T-helper 2 cell treated with Interferon-gamma antibody and Interleukin-4, amounts not matched to agents 5 μg/mL and 100 μg/mL, for 36 hours (primary cell): ENCODE measurements around the gene BRSK2.
"Not testable (repeated sequence)": the region's sequence is repeated elsewhere in the genome, so short reads cannot be mapped to it uniquely, and the experiment has no call there.

ENCODE experiments used
- DNase-seq: peaks from one replicate; pipeline ENCODE4 v3.0.0; 2021; ENCODE audit warnings: low spot score
- H3K27ac Mint-ChIP-seq: one replicate; pipeline ENCODE4 v1.8.0; 2021; ENCODE audit warnings: mild to moderate bottlenecking, mixed read lengths
- H3K27me3 Mint-ChIP-seq: one replicate; pipeline ENCODE4 v1.8.0; 2021; ENCODE audit warnings: low read depth, mixed read lengths
- H3K36me3 Mint-ChIP-seq: one replicate; pipeline ENCODE4 v1.8.0; 2021; ENCODE audit warnings: low read depth, mixed read lengths
- H3K4me1 Mint-ChIP-seq: one replicate; pipeline ENCODE4 v1.8.0; 2021; ENCODE audit warnings: low read depth, mixed read lengths
- H3K4me3 Mint-ChIP-seq: one replicate; pipeline ENCODE4 v1.8.0; 2022; ENCODE audit warnings: mild to moderate bottlenecking, moderate library complexity, mixed read lengths
- H3K9me3 Mint-ChIP-seq: one replicate; pipeline ENCODE4 v1.8.0; 2021; ENCODE audit warnings: mixed read lengths

The BRSK2 gene

DNA sequence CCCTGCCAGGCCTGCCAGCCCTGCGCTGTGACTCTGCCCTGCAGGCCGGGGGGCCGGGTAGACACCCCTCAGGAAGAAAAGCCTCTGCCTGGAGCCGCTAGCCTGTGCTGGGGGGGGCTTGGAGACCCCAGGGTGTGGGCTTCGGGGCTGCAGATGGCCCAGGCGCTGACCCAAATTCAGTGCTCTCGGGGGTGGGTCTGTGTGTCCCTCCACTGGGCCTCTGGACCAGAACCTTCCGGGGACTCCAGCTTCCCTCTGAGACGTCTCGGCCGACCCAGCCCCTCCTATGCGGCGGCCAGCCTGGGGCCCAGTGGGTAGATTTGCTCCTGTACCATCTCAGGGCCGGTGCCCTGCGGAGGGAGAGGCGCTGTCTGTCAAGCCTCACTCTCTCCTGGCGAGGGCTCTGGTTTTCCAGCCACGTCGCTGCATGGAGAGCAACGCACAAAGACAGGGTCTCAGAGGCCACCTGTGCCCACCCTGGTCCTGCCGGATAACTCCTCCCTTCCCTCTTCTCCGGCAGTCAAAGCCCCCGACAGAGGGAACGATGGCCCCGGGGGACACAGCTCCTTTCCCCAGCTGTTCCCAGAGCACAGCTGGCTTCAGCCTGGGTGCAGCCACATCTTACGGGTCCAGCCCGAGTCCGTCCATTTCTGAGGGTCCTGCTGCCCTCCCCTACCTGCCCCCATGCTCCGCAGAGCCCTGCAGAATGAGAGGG lies 40.2 kb upstream of the BRSK2 start:
- Mint-ChIP-seq H3K4me3 (no peak overlapping the region), H3K9me3 (no peaks in the 10 kb centered on the region)
- DNase-seq, result no peak

GRCh38 chr11:1350086-1350725 lies 39.5 kb upstream of the BRSK2 start:
- DNase-seq, result no peak
- H3K27ac Mint-ChIP-seq, result no peak overlapping the region
- no peaks in the 10 kb centered on the region for H3K27me3 Mint-ChIP-seq
- H3K9me3 Mint-ChIP-seq, result no peaks in the 10 kb centered on the region
- no peaks in the 10 kb centered on the region for H3K36me3 Mint-ChIP-seq
- no peaks in the 10 kb centered on the region for H3K4me1 Mint-ChIP-seq
- no peak overlapping the region for H3K4me3 Mint-ChIP-seq

More for the DNA sequence above, 40.2 kb upstream of the BRSK2 start:
- Mint-ChIP-seq H3K36me3 (no peaks in the 10 kb centered on the region), H3K27me3 (no peaks in the 10 kb centered on the region), H3K27ac (no peak overlapping the region), H3K4me1 (no peaks in the 10 kb centered on the region)

GRCh38 chr11:1351278-1351937 lies 38.3 kb upstream of the BRSK2 start:
- no peak overlapping the region for H3K27ac Mint-ChIP-seq
- H3K36me3 Mint-ChIP-seq, result no peaks in the 10 kb centered on the region
- H3K27me3 Mint-ChIP-seq, result no peaks in the 10 kb centered on the region
- DNase-seq, result no peak
- H3K4me3 Mint-ChIP-seq, result no peak overlapping the region
- H3K4me1 Mint-ChIP-seq, result no peaks in the 10 kb centered on the region
- no peaks in the 10 kb centered on the region for H3K9me3 Mint-ChIP-seq

GRCh38 chr11:1352696-1353382 lies 36.9 kb upstream of the BRSK2 start:
- Mint-ChIP-seq H3K27ac (no peak overlapping the region), H3K4me3 (no peak overlapping the region), H3K36me3 (no peaks in the 10 kb centered on the region), H3K27me3 (no peaks in the 10 kb centered on the region), H3K4me1 (no peaks in the 10 kb centered on the region), H3K9me3 (no peaks in the 10 kb centered on the region)
- DNase-seq, result no peak

DNA sequence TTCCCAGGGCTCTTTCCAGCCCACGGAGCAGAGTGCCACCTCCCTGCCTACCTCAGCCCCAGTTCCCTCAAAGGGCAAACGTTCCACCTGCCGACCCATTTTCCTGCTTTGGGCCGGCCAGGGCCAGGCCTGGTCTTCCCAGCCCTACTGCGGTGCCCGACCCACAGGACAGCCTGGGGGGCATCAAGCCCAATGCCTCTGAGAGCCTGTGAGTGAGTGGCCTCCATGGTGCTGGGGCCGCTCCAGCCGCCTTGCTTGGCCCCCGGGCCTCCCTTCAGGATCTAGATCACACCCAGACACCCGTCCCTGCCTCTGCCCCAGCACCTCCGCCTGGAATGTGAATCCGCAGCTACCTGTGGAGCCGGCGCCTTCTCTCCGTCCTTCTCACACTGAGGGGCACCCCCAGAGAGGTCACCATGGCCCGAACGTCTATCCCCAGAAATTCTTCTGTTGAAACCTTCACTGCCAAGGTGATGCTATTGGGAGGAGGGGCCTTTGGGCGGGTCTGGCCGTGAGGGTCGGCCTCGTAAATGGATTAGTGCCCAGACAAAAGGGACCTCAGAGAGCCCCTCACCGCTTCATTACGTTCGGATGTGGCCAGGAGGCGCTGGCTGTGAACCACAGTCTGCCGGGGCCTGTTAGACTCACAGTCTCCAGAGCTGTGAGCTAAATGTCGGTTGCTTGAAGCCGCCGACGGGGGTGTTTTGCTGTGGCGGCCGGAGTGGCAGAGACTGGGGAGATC lies 36.2 kb upstream of the BRSK2 start:
- no peak overlapping the region for H3K4me3 Mint-ChIP-seq
- DNase-seq, result no peak
- no peak overlapping the region for H3K27ac Mint-ChIP-seq
- no peaks in the 10 kb centered on the region for H3K27me3 Mint-ChIP-seq
- no peaks in the 10 kb centered on the region for H3K9me3 Mint-ChIP-seq
- H3K4me1 Mint-ChIP-seq, result no peaks in the 10 kb centered on the region
- no peaks in the 10 kb centered on the region for H3K36me3 Mint-ChIP-seq

GRCh38 chr11:1354125-1354938 lies 35.4 kb upstream of the BRSK2 start:
- no peaks in the 10 kb centered on the region for H3K4me1 Mint-ChIP-seq
- no peak for DNase-seq
- H3K27me3 Mint-ChIP-seq, result no peaks in the 10 kb centered on the region
- H3K36me3 Mint-ChIP-seq, result no peaks in the 10 kb centered on the region
- H3K27ac Mint-ChIP-seq, result no peak overlapping the region
- H3K9me3 Mint-ChIP-seq, result no peaks in the 10 kb centered on the region
- H3K4me3 Mint-ChIP-seq, result no peak overlapping the region

- Mint-ChIP-seq H3K36me3 (no peaks in the 10 kb centered on the region), H3K27me3 (no peaks in the 10 kb centered on the region), H3K4me1 (no peaks in the 10 kb centered on the region), H3K4me3 (no peak overlapping the region), H3K9me3 (no peaks in the 10 kb centered on the region), H3K27ac (no peak overlapping the region)
- DNase-seq, result no peak
Measured at GRCh38 chr11:1356007-1356435, 33.7 kb upstream of the BRSK2 start.

- Mint-ChIP-seq H3K27me3 (no peaks in the 10 kb centered on the region), H3K4me1 (no peaks in the 10 kb centered on the region), H3K36me3 (no peaks in the 10 kb centered on the region), H3K27ac (no peak overlapping the region), H3K4me3 (no peak overlapping the region), H3K9me3 (no peaks in the 10 kb centered on the region)
- no peak for DNase-seq
Measured at GRCh38 chr11:1356478-1356960, 33.2 kb upstream of the BRSK2 start.

- DNase-seq, result no peak
- Mint-ChIP-seq H3K4me3 (no peak overlapping the region), H3K36me3 (no peaks in the 10 kb centered on the region), H3K27ac (no peak overlapping the region), H3K4me1 (no peaks in the 10 kb centered on the region), H3K9me3 (no peaks in the 10 kb centered on the region), H3K27me3 (no peaks in the 10 kb centered on the region)
Measured at GRCh38 chr11:1358286-1358685, 31.4 kb upstream of the BRSK2 start.

DNA sequence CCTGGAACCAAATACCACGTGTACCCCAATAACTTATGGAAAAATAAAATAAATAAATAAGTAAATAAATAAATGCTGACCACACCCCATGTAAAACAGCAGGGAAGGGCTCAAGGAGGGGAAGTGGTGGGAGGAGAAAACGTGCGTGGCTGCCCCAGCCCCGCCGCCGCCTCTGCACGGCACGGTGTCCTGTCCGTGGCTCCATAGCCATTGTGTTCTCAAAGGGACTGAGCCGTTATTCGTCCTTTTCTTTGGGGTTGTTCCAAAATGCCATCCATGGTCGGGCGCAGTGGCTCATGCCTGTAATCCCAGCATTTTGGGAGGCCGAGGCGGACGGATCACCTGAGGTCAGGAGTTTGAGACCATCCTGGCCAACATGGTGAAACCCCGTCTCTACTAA lies 30.8 kb upstream of the BRSK2 start:
- H3K9me3 Mint-ChIP-seq, H3K27ac Mint-ChIP-seq, H3K36me3 Mint-ChIP-seq, H3K4me3 Mint-ChIP-seq, H3K27me3 Mint-ChIP-seq, H3K4me1 Mint-ChIP-seq, DNase-seq: not testable (repeated sequence)

- no peaks in the 10 kb centered on the region for H3K27me3 Mint-ChIP-seq
Measured at GRCh38 chr11:1359556-1359955, 30.2 kb upstream of the BRSK2 start.

DNA sequence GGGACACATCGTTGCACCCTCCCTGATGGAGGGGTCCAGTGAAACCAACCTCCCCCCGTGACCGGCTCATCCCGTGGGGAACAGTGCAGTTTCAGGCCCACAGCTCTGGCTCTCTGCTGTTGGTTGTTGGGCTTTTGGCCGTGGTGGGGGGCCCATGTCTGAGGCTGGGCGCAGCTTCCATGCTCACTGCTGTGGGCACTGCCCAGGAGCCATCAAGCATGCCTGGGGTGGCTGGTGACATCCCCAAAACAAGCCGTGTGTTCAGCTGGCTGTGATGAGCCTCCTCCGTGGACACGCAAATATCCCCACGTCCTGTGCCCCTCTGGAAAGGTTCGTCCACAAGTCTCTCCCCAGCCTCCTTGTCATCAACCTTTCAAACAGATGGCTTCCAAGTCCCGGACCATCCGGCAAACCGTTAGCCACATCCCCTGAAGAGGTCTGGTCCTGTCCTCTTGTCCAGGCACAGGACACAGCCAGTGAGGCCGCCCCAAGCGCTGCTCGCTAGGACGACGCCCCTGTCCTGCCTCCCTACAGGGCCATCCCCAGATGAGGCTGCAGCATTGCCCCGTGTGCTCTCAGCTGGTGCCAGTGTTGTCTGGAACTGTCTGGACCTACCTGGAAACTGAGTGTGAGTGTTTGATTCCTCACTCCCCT lies 29.4 kb upstream of the BRSK2 start:
- Mint-ChIP-seq H3K4me1 (no peaks in the 10 kb centered on the region), H3K9me3 (no peaks in the 10 kb centered on the region), H3K4me3 (no peak overlapping the region), H3K36me3 (no peaks in the 10 kb centered on the region), H3K27ac (no peak overlapping the region), H3K27me3 (no peaks in the 10 kb centered on the region)
- no peak for DNase-seq

More at GRCh38 chr11:1359556-1359955, 30.2 kb upstream of the BRSK2 start:
- no peaks in the 10 kb centered on the region for H3K9me3 Mint-ChIP-seq
- H3K4me1 Mint-ChIP-seq, result no peaks in the 10 kb centered on the region
- H3K27ac Mint-ChIP-seq, result no peak overlapping the region
- H3K4me3 Mint-ChIP-seq, result no peak overlapping the region
- no peaks in the 10 kb centered on the region for H3K36me3 Mint-ChIP-seq
- DNase-seq, result no peak
